C4-2B (cell line): Measurements from ENCODE around the gene PPP1R1C.

Source experiments
- CTCF ChIP-seq: fragments of 450-650 bp; conservative IDR thresholded peaks from 2 replicates; pipeline ENCODE4 v1.5.1; 2017; ENCODE audit warnings: mild to moderate bottlenecking
- ZFX ChIP-seq: fragments of 450-650 bp; IDR thresholded peaks from 2 replicates; pipeline ENCODE4 v1.6.1; 2017

- TF ChIP-seq CTCF (no peak), ZFX (no peak)
Measured at GRCh38 chr2:182115258-182115657, 129.6 kb downstream of the PPP1R1C start.
